ENCODE measurements around the gene ERBB4.
"Not testable (repeated sequence)": the region's sequence is repeated elsewhere in the genome, so short reads cannot be mapped to it uniquely, and the experiment has no call there.

ERBB4 gene

DNA sequence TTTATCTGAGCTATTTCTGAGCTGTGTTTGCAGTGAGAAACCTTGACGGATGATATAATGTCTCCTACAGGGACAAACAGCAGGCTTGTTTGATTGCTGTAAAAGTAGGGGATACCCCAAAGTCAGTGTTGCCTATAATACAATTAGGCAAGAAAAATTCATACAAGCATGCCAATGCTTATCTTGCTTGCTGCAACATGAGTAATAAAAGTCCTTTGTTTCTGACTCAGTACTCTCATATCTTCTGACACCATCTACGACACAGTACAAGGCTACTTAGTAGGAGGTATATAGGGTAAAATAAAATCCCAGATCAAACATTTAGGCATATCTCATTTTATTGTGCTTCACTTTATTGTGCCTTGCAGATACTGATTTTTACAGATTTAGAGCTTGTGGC, 33.0 kb downstream of the ERBB4 start:
- no peak for DNase-seq
- no peaks in the 10 kb centered on the region for H3K4me1 Mint-ChIP-seq (ENCODE audit: low read depth in 2 of 2)
- H3K9me3 Mint-ChIP-seq = peaks cover 0 to 4% of the 10 kb centered on the region in 2 donors
- no peak for ATAC-seq (replicated peaks)
- peaks cover 4% of the 10 kb centered on the region for H3K36me3 Mint-ChIP-seq (ENCODE audit: insufficient read depth)
- H3K27ac Mint-ChIP-seq = no peak overlapping the region
- H3K27me3 Mint-ChIP-seq = no peaks in the 10 kb centered on the region
- H3K4me3 Mint-ChIP-seq = no peak overlapping the region

DNA sequence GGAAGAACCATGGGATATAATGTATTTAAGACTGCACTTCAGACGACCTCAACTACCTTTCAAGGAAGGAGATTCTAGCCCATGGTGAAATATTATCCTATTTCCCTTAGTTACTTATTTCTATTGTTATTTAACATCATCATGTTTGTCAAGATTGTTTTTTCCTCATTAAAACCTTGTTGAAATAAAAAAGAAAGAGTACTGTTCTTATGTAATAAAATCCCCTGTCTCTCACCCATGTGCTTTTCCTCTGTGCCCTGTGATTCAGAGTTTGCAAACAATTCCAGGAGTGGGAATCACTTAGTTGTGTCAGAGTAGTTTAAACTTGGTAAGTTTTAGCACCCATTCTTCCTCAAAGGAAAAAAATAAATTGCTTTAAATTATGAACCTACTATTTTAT, 43.6 kb downstream of the ERBB4 start:
- H3K4me1 Mint-ChIP-seq (ENCODE audit: low read depth in 2 of 2) = no peaks in the 10 kb centered on the region
- no peak for ATAC-seq (replicated peaks)

DNA sequence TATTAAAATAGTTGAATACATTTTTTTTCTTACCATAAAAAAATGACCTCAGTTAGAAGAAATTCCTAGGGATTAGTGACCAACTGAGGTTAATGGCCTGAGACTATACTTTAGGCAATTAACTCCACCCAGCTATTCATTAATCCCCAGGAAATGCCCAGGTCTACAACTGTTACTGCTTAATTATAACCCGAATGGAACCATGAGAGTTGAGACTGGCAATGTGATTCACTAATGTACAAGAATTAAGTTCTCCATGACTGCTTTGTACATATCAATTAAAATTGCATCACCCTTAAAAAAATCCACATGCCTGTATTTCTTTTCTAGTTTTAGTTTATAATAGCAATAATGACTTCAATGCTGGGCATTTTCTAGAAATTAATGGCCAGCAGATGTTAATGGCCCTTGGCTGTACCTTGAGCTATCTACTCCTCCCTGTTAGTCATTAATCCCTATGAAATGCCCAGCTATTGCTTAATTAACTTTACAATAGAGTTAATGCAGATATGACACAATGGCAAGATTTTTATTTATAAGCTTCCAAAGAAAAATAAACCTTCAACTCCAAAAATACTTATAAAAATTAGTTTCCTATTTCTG, 44.1 kb downstream of the ERBB4 start:
- H3K9me3 Mint-ChIP-seq = no peaks in the 10 kb centered on the region
- H3K4me1 Mint-ChIP-seq (ENCODE audit: low read depth in 2 of 2) = no peaks in the 10 kb centered on the region
- no peaks in the 10 kb centered on the region for H3K27me3 Mint-ChIP-seq
- no peak overlapping the region for H3K4me3 Mint-ChIP-seq
- no peaks in the 10 kb centered on the region for H3K36me3 Mint-ChIP-seq (ENCODE audit: insufficient read depth)
- H3K27ac Mint-ChIP-seq = no peak overlapping the region
- ATAC-seq (replicated peaks) (no peak), DNase-seq (no peak)

More for the DNA sequence above, 43.6 kb downstream of the ERBB4 start:
- H3K4me3 Mint-ChIP-seq = no peak overlapping the region
- no peaks in the 10 kb centered on the region for H3K27me3 Mint-ChIP-seq
- H3K27ac Mint-ChIP-seq = no peak overlapping the region
- DNase-seq = no peak
- H3K9me3 Mint-ChIP-seq = no peaks in the 10 kb centered on the region
- no peaks in the 10 kb centered on the region for H3K36me3 Mint-ChIP-seq (ENCODE audit: insufficient read depth)

DNA sequence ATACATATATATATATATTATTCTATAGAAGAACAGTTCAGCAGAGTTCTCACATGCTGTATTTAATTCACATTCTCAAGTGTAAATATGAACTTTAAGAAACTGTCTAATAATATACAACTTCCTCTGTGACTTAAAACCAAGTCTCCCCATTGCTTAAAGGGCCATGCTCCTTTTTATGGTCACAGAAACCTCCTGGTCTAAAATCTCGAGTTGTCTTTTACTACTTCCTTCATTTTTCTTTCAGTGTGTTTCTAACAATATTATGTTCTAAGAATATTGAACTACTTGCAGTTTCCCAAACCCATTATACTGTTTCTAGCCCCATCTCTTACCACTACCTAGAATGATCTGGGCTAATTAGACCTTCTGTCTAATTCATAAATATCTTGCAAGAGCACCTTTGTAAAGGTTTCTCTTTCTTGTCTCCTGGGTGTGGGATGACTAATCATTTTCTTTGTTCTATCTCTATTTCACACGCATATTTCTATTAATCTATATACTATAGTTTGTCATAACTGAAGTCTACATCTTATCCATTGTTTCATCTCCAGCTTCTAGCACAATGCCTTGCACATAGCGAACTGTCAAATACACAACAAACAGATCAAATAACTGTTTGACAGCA, 48.8 kb downstream of the ERBB4 start:
- Mint-ChIP-seq H3K27ac (no peak overlapping the region), H3K27me3 (no peaks in the 10 kb centered on the region), H3K9me3 (peaks cover 0 to 4% of the 10 kb centered on the region in 2 donors), H3K4me1 (ENCODE audit: low read depth in 2 of 2) (no peaks in the 10 kb centered on the region), H3K4me3 (no peak overlapping the region), H3K36me3 (ENCODE audit: insufficient read depth) (no peaks in the 10 kb centered on the region)
- no peak for DNase-seq
- no peak for ATAC-seq (replicated peaks)

DNA sequence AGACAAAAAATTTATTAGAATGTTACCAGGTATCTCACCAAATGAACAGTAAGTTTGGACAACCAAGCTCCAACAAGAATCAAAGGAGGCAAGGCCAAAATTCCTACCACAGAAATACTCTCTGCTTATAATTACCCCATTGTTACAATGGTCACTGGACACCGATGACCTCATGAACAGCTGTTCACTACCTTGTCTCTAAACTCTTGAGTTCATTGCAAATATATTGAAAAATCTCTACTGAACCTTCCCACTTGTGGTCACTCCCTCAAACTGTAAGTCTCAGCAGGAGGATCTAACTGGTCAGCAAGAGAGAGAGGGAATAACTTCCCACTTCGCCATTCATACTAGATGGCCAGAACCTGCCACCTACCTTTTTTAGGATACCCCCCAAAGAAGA, 50.0 kb downstream of the ERBB4 start:
- Mint-ChIP-seq H3K9me3 (peaks cover 0 to 7% of the 10 kb centered on the region in 2 donors), H3K36me3 (ENCODE audit: insufficient read depth) (no peaks in the 10 kb centered on the region), H3K4me1 (ENCODE audit: low read depth in 2 of 2) (no peaks in the 10 kb centered on the region), H3K4me3 (no peak overlapping the region), H3K27ac (no peak overlapping the region), H3K27me3 (no peaks in the 10 kb centered on the region)
- DNase-seq (no peak), ATAC-seq (replicated peaks) (no peak)

DNA sequence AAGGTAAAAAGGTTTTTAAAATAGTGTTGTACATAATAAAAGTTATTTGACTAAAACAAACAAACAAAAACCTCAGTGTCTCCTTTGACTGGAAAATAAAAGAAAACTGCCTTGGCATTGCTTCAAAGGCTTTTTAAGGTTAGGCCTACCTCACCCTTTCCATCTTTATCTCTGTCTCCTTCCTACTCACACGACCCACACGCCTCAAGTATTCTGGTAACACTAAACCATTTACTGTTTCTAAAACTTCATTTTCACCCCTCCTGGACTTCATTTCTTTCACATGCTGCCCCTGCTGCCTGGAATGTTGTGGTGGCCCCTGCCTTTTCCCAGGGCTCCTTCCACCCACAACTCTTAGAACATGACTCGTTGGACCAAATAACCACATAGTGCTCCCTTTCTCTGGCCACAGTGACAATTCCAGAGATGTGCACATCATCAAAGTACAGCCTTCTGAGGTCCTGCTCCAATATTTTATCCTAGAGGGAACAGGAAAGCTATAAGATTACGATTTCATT, 54.0 kb downstream of the ERBB4 start:
- no peaks in the 10 kb centered on the region for H3K27me3 Mint-ChIP-seq
- no peaks in the 10 kb centered on the region for H3K4me1 Mint-ChIP-seq (ENCODE audit: low read depth in 2 of 2)
- H3K36me3 Mint-ChIP-seq (ENCODE audit: insufficient read depth) = no peaks in the 10 kb centered on the region
- no peak for ATAC-seq (replicated peaks)
- peaks cover 0 to 7% of the 10 kb centered on the region in 2 donors for H3K9me3 Mint-ChIP-seq
- H3K4me3 Mint-ChIP-seq = no peak overlapping the region
- DNase-seq = no peak
- no peak overlapping the region for H3K27ac Mint-ChIP-seq

DNA sequence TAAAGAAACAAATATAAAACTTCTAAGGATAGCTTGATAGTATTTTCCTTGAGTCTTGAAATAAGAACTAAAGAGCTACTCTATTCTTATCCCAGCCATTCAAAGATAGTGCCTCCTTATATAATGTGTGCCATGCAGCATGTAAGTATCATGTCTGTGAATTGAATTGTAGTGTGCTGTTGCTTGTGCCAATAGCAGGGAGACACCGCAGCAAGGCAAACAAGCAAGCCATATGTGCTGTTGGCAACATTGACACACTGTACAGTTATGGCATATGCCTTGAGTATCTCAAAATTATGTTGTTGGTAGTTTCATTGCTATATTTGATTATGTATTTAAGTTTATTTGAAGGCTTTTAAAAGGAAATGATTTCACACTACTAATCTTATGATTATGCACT, 58.2 kb downstream of the ERBB4 start:
- Mint-ChIP-seq H3K36me3 (ENCODE audit: insufficient read depth) (no peaks in the 10 kb centered on the region), H3K9me3 (peaks cover 0 to 8% of the 10 kb centered on the region in 2 donors), H3K4me3 (no peak overlapping the region), H3K27ac (no peak overlapping the region), H3K27me3 (no peaks in the 10 kb centered on the region), H3K4me1 (ENCODE audit: low read depth in 2 of 2) (no peaks in the 10 kb centered on the region)
- no peak for ATAC-seq (replicated peaks)
- DNase-seq = no peak

DNA sequence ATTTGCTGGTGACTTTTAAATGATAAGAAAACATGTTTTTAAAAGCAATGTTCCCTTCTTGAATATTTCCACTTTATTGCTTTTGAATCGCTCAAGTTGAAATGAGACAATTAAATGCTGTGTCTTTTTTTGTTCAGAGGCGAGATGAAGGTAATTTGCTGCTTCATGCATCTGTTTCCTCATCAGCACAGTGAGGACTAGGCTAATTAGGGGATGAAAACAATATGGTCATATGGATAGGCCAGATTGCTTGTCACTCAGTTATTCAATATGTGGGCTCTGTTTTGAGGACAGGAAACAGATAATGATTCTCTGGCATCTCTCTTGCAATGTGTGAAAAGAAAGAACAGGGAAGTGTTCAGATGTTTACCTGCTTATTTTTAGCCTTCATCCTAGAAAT, 61.0 kb downstream of the ERBB4 start:
- Mint-ChIP-seq H3K4me1 (ENCODE audit: low read depth in 2 of 2) (no peaks in the 10 kb centered on the region), H3K9me3 (peaks cover 0 to 9% of the 10 kb centered on the region in 2 donors), H3K27ac (no peak overlapping the region), H3K4me3 (no peak overlapping the region), H3K27me3 (no peaks in the 10 kb centered on the region), H3K36me3 (ENCODE audit: insufficient read depth) (no peaks in the 10 kb centered on the region)
- ATAC-seq (replicated peaks) (no peak), DNase-seq (no peak)

DNA sequence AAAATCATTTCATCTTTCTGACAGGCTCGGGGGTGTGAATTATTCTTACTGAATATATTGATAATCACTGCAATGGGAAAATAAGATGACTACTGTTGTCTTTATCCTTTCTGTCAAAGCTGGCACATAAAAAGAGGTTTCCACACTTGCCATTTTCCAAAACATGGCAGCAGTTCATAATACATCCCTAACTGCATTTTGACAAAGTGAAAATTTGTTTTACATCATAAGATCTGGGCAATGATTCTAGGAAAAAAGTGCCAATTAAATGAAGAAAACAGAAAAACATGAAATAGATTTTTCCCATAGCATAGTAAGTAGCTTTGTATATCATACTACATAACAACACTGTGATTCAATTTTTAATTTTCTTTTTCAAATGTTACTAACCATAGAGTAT, 65.4 kb downstream of the ERBB4 start:
- ATAC-seq (replicated peaks) = no peak
- Mint-ChIP-seq H3K36me3 (ENCODE audit: insufficient read depth) (no peaks in the 10 kb centered on the region), H3K4me3 (no peak overlapping the region), H3K27me3 (no peaks in the 10 kb centered on the region), H3K9me3 (peaks cover 0 to 6% of the 10 kb centered on the region in 2 donors), H3K27ac (no peak overlapping the region), H3K4me1 (ENCODE audit: low read depth in 2 of 2) (no peaks in the 10 kb centered on the region)
- no peak for DNase-seq

DNA sequence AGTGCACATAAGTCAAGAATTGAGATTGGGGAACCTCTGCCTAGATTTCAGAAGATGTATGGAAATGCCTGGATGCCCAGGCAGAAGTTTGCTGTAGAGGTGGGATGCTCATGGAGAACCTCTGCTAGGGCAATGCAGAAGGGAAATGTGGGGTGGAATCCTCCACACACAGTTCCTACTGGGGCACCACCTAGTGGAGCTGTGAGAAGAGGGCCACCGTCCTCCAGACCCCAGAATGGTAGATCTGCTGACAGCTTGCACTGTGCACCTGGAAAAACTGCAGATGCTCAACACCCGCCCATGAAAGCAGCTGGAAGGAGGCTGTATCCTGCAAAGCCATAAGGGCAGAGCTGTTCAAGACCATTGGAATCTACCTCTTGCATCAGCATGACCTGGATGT, 71.1 kb downstream of the ERBB4 start:
- not testable (repeated sequence) for H3K9me3 Mint-ChIP-seq; H3K36me3 Mint-ChIP-seq (ENCODE audit: insufficient read depth); H3K4me3 Mint-ChIP-seq; H3K27me3 Mint-ChIP-seq; H3K4me1 Mint-ChIP-seq (ENCODE audit: low read depth in 2 of 2); H3K27ac Mint-ChIP-seq; DNase-seq; ATAC-seq (replicated peaks)

DNA sequence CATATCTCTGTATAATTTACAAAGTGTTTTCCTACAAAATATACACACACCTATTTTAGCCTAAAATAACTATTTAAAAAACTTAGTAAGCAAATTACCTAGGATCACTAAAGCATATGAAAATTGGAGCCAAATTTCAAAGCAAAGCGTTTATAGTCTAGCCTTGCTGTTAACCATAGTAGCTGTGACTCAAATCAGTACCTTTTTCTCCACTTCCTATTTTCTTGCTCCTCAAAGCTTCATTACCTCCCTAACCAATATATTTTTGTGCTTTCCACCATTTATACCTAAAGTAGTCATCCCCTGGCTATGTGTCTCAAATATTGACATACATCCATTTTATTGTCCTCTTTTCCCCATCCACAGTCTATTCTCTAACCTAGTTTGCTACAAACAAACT, 73.1 kb downstream of the ERBB4 start:
- no peak for ATAC-seq (replicated peaks)
- Mint-ChIP-seq H3K27ac (no peak overlapping the region), H3K4me3 (no peak overlapping the region), H3K27me3 (no peaks in the 10 kb centered on the region), H3K36me3 (ENCODE audit: insufficient read depth) (no peaks in the 10 kb centered on the region), H3K4me1 (ENCODE audit: low read depth in 2 of 2) (no peaks in the 10 kb centered on the region), H3K9me3 (peaks cover 6 to 10% of the 10 kb centered on the region in 2 donors)
- no peak for DNase-seq

DNA sequence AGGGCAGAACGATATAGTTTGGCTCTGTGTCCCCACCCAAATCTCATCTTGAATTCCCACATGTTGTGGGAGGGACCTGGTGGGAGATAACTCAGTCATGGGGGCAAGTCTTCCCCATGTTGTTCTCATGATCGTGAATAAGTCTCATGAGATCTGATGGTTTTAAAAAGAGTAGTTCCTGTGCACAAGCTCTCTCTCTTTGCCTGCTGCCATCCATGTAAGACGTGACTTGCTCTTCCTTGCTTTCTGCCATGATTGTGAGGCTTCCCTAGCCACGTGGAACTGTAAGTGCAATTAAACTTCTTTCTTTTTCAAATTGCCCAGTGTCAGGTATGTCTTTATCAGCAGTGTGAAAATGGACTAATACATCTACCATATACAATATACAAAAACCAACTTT, 76.9 kb downstream of the ERBB4 start:
- peaks cover 7 to 13% of the 10 kb centered on the region in 2 donors for H3K9me3 Mint-ChIP-seq
- not testable (repeated sequence) for DNase-seq; H3K4me3 Mint-ChIP-seq; H3K27me3 Mint-ChIP-seq; H3K36me3 Mint-ChIP-seq (ENCODE audit: insufficient read depth); ATAC-seq (replicated peaks); H3K27ac Mint-ChIP-seq; H3K4me1 Mint-ChIP-seq (ENCODE audit: low read depth in 2 of 2)

DNA sequence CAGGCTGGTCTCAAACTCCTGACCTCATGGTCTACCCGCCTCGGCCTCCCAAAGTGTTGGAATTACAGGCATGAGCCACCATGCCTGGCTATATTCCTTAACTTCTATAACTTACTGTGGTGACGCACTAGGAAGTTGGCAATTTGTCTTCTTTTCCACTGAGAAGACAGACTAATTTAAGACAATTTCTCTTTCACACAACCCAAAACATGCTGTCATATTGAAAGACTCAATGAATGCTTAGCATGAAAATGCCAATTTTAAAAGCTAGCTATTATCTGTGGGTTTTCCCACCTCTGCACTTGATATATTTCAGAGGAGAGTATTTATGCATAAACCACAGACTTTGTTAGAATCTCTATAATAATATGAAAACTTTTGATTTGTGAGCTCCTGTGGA, 84.5 kb downstream of the ERBB4 start:
- DNase-seq (no peak), ATAC-seq (replicated peaks) (no peak)
- Mint-ChIP-seq H3K36me3 (ENCODE audit: insufficient read depth) (no peaks in the 10 kb centered on the region), H3K27ac (no peak overlapping the region), H3K4me1 (ENCODE audit: low read depth in 2 of 2) (no peaks in the 10 kb centered on the region), H3K9me3 (peaks cover 1 to 7% of the 10 kb centered on the region in 2 donors), H3K27me3 (no peaks in the 10 kb centered on the region), H3K4me3 (no peak overlapping the region)

DNA sequence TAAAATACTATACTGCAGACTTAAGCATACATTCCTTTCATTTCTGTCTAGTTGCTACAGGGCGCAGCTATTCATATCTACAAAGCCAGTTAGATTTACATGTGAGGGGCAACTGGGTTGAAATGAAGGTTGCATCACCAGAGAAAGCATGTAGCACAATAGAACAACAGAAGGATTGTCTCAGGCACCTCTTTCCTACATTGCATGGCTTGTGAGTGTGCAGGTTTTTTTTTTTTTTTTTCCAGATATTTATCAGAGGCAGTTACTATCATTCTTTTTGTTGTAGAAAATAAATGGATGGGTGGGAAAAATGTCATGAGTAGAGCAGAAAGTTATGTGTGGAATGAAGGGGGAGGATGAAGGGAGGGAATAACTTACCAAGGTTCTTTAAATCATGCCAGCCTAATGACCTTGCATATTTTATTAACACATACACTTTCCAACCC, 86.8 kb downstream of the ERBB4 start:
- no peak overlapping the region for H3K27ac Mint-ChIP-seq
- no peaks in the 10 kb centered on the region for H3K27me3 Mint-ChIP-seq
- no peaks in the 10 kb centered on the region for H3K4me1 Mint-ChIP-seq (ENCODE audit: low read depth in 2 of 2)
- H3K36me3 Mint-ChIP-seq (ENCODE audit: insufficient read depth) = no peaks in the 10 kb centered on the region
- ATAC-seq (replicated peaks) = no peak
- peaks cover 0 to 3% of the 10 kb centered on the region in 2 donors for H3K9me3 Mint-ChIP-seq
- H3K4me3 Mint-ChIP-seq = no peak overlapping the region
- no peak for DNase-seq
